ENCODE measurements around the gene BAHD1.
"Not testable (repeated sequence)": the region's sequence is repeated elsewhere in the genome, so short reads cannot be mapped to it uniquely, and the experiment has no call there.

Gene BAHD1

GRCh38 chr15:40450047-40450446, 9.3 kb downstream of the BAHD1 start:
- no peaks in the 10 kb centered on the region for H3K36me3 ChIP-seq
- H3K4me3 ChIP-seq (ENCODE audit: low read depth in 1 of 2, low read length in 1 of 2): no peak overlapping the region
- no peaks in the 10 kb centered on the region for H3K27me3 ChIP-seq
- no peak for TF ChIP-seq CTCF (IDR thresholded peaks at IDR 0.05)
- no peaks in the 10 kb centered on the region for H3K9me3 ChIP-seq
- H3K4me1 ChIP-seq (ENCODE audit: control insufficient read depth in 1 of 2, insufficient read depth in 1 of 2, low read depth in 1 of 2, low read length in 1 of 2): peaks cover 0 to 3% of the 10 kb centered on the region in 2 experiments
- H3K27ac ChIP-seq: no peak overlapping the region

- no peak for TF ChIP-seq CTCF (IDR thresholded peaks at IDR 0.05)
- H3K36me3 ChIP-seq: no peaks in the 10 kb centered on the region
- H3K27ac ChIP-seq: no peak overlapping the region
- no peaks in the 10 kb centered on the region for H3K9me3 ChIP-seq
- H3K4me1 ChIP-seq (ENCODE audit: control insufficient read depth in 1 of 2, insufficient read depth in 1 of 2, low read depth in 1 of 2, low read length in 1 of 2): peaks cover 0 to 3% of the 10 kb centered on the region in 2 experiments
- no peak overlapping the region for H3K4me3 ChIP-seq (ENCODE audit: low read depth in 1 of 2, low read length in 1 of 2)
- H3K27me3 ChIP-seq: no peaks in the 10 kb centered on the region
These were observed 10.9 kb downstream of the BAHD1 start for GRCh38 chr15:40451527-40452158.

GRCh38 chr15:40452296-40453090, 11.7 kb downstream of the BAHD1 start:
- H3K36me3 ChIP-seq: no peaks in the 10 kb centered on the region
- no peak for TF ChIP-seq CTCF (IDR thresholded peaks at IDR 0.05)
- H3K9me3 ChIP-seq: no peaks in the 10 kb centered on the region
- no peak overlapping the region for H3K27ac ChIP-seq
- no peak overlapping the region for H3K4me3 ChIP-seq (ENCODE audit: low read depth in 1 of 2, low read length in 1 of 2)
- no peaks in the 10 kb centered on the region for H3K27me3 ChIP-seq
- H3K4me1 ChIP-seq (ENCODE audit: control insufficient read depth in 1 of 2, insufficient read depth in 1 of 2, low read depth in 1 of 2, low read length in 1 of 2): peaks cover 0 to 3% of the 10 kb centered on the region in 2 experiments

GRCh38 chr15:40453941-40454340, 13.2 kb downstream of the BAHD1 start:
- H3K36me3 ChIP-seq; H3K27me3 ChIP-seq; H3K9me3 ChIP-seq; H3K4me3 ChIP-seq (ENCODE audit: low read depth in 1 of 2, low read length in 1 of 2); H3K27ac ChIP-seq; H3K4me1 ChIP-seq (ENCODE audit: control insufficient read depth in 1 of 2, insufficient read depth in 1 of 2, low read depth in 1 of 2, low read length in 1 of 2): not testable (repeated sequence)

- Histone ChIP-seq H3K27me3 (no peaks in the 10 kb centered on the region), H3K4me3 (ENCODE audit: low read depth in 1 of 2, low read length in 1 of 2) (no peak overlapping the region), H3K4me1 (ENCODE audit: control insufficient read depth in 1 of 2, insufficient read depth in 1 of 2, low read depth in 1 of 2, low read length in 1 of 2) (peaks cover 0 to 3% of the 10 kb centered on the region in 2 experiments), H3K9me3 (no peaks in the 10 kb centered on the region), H3K36me3 (peaks cover 15% of the 10 kb centered on the region), H3K27ac (no peak overlapping the region)
- TF ChIP-seq CTCF (IDR thresholded peaks at IDR 0.05): no peak
These were observed 14.2 kb downstream of the BAHD1 start for GRCh38 chr15:40454904-40455391.

- no peak for TF ChIP-seq CTCF (IDR thresholded peaks at IDR 0.05)
- H3K4me1 ChIP-seq (ENCODE audit: control insufficient read depth in 1 of 2, insufficient read depth in 1 of 2, low read depth in 1 of 2, low read length in 1 of 2): peaks cover 0 to 3% of the 10 kb centered on the region in 2 experiments
These were observed 15.6 kb downstream of the BAHD1 start for GRCh38 chr15:40456299-40456712.

More at GRCh38 chr15:40456299-40456712, 15.6 kb downstream of the BAHD1 start:
- H3K27ac ChIP-seq: no peak overlapping the region
- no peaks in the 10 kb centered on the region for H3K27me3 ChIP-seq
- H3K4me3 ChIP-seq (ENCODE audit: low read depth in 1 of 2, low read length in 1 of 2): no peak overlapping the region
- H3K36me3 ChIP-seq: peaks cover 15% of the 10 kb centered on the region
- H3K9me3 ChIP-seq: no peaks in the 10 kb centered on the region

Data from neutrophil (primary cell).